Mesothelial cell of epicardium (in vitro differentiated cells): ENCODE measurements around the gene SULF2. TPM values are rescaled to one million over a fixed set of nuclear protein-coding genes. Genes with fewer than 3 reads are reported as not detected.

Source experiments
- DNase-seq, 2 experiments: peaks; one replicate each; pipeline ENCODE4 v3.0.0; 2021; ENCODE audit warnings: low spot score in 2 of 2; ENCODE audit not compliant: unreplicated experiment in 2 of 2
- H3K27ac Mint-ChIP-seq: 2 replicates; pipeline ENCODE4 v1.8.0; 2021; ENCODE audit warnings: mixed read lengths
- H3K27me3 Mint-ChIP-seq: 2 replicates; pipeline ENCODE4 v1.8.0; 2021; ENCODE audit warnings: low read depth, mixed read lengths
- H3K36me3 Mint-ChIP-seq: 2 replicates; pipeline ENCODE4 v1.8.0; 2021; ENCODE audit warnings: mixed read lengths
- H3K4me1 Mint-ChIP-seq: 2 replicates; pipeline ENCODE4 v1.8.0; 2021; ENCODE audit warnings: mixed read lengths
- H3K4me3 Mint-ChIP-seq: 2 replicates; pipeline ENCODE4 v1.8.0; 2021; ENCODE audit warnings: mild to moderate bottlenecking, moderate library complexity, mixed read lengths
- H3K9me3 Mint-ChIP-seq: 2 replicates; pipeline ENCODE4 v1.8.0; 2021; ENCODE audit warnings: mixed read lengths
- CTCF ChIP-seq: fragments of 200-600 bp; sonication (generic); IDR thresholded peaks from one replicate; pipeline ENCODE4 v1.5.0; 2021; ENCODE audit warnings: antibody characterized with exemption; ENCODE audit not compliant: unreplicated experiment
- total RNA-seq: library from RNA; stranded (reverse); gene quantifications from 3 replicates; pipeline ENCODE4 v1.2.1, GENCODE V29; 2021

SULF2 gene
- total RNA-seq, 1 donor from 2014 or later = 77.0 TPM

- Mint-ChIP-seq H3K27ac (peak overlapping the region; percentile 77), H3K4me3 (peak overlapping the region; percentile 75), H3K4me1 (peaks cover 54% of the 10 kb centered on the region), H3K27me3 (peaks cover 12% of the 10 kb centered on the region), H3K9me3 (no peaks in the 10 kb centered on the region), H3K36me3 (peaks cover 2% of the 10 kb centered on the region)
- DNase-seq = no peak
- no peak for TF ChIP-seq CTCF
Observed at GRCh38 chr20:47783828-47784598, 1.3 kb downstream of the SULF2 start.

- peak overlapping the region; percentile 75 for H3K4me3 Mint-ChIP-seq
Observed at GRCh38 chr20:47782920-47783552, 2.2 kb downstream of the SULF2 start.

GRCh38 chr20:47782076-47782475, 3.2 kb downstream of the SULF2 start:
- H3K4me1 Mint-ChIP-seq = peaks cover 60% of the 10 kb centered on the region
- TF ChIP-seq CTCF = no peak
- H3K36me3 Mint-ChIP-seq = peaks cover 2% of the 10 kb centered on the region
- DNase-seq = no peak
- H3K4me3 Mint-ChIP-seq = no peak overlapping the region
- no peaks in the 10 kb centered on the region for H3K9me3 Mint-ChIP-seq
- no peak overlapping the region for H3K27ac Mint-ChIP-seq
- H3K27me3 Mint-ChIP-seq = peaks cover 5% of the 10 kb centered on the region

More at GRCh38 chr20:47782920-47783552, 2.2 kb downstream of the SULF2 start:
- TF ChIP-seq CTCF = no peak
- Mint-ChIP-seq H3K27ac (no peak overlapping the region), H3K27me3 (peaks cover 8% of the 10 kb centered on the region), H3K36me3 (peaks cover 2% of the 10 kb centered on the region), H3K9me3 (no peaks in the 10 kb centered on the region), H3K4me1 (peaks cover 60% of the 10 kb centered on the region)
- DNase-seq = no peak

GRCh38 chr20:47781632-47782031, 3.6 kb downstream of the SULF2 start:
- no peak overlapping the region for H3K27ac Mint-ChIP-seq
- H3K9me3 Mint-ChIP-seq = no peaks in the 10 kb centered on the region
- H3K4me1 Mint-ChIP-seq = peaks cover 55% of the 10 kb centered on the region
- H3K36me3 Mint-ChIP-seq = peaks cover 2% of the 10 kb centered on the region
- no peak overlapping the region for H3K4me3 Mint-ChIP-seq
- DNase-seq = no peak
- H3K27me3 Mint-ChIP-seq = peaks cover 3% of the 10 kb centered on the region
- TF ChIP-seq CTCF = no peak

GRCh38 chr20:47780720-47781389, 4.4 kb downstream of the SULF2 start:
- Mint-ChIP-seq H3K27ac (no peak overlapping the region), H3K9me3 (no peaks in the 10 kb centered on the region), H3K4me3 (no peak overlapping the region), H3K27me3 (peaks cover 3% of the 10 kb centered on the region), H3K4me1 (peaks cover 47% of the 10 kb centered on the region), H3K36me3 (peaks cover 2% of the 10 kb centered on the region)
- no peak for DNase-seq
- no peak for TF ChIP-seq CTCF
